ENCODE data around the gene RPS6KA4.

Gene RPS6KA4

DNA sequence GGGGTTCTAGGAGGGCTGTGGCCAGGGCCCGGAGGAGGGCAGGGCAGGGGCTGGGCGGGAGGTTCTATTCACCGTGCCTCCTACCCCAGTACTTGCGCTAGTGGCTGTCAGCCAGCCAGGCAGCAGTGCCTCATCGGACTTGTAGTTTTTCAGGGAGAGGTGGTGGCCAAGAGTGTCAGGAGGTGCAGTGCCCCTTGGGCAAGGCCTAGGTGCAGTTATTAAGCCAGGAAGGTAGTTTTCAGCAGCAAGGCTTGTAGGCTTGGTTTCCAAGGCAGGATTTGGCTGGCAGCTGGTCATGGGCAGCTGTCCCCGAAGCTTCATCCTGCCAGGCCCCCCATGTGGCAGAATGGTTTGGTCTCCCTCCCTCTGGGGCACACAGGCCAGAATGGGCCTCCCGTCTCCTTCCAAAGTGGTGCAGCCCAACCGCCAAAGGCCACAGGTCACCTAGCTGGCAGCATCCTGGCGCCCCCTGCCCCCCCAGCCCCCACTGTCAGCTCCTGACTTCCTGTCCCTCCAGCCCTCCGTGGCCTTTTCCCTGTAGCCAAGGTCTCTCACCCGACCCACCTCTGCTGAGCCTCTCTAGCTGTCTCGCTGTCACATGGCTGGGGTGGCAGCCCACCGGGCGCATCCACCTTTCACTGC is 10.5 kb upstream of the RPS6KA4 start:
- no peak for DNase-seq (ENCODE audit: low read depth)

DNA sequence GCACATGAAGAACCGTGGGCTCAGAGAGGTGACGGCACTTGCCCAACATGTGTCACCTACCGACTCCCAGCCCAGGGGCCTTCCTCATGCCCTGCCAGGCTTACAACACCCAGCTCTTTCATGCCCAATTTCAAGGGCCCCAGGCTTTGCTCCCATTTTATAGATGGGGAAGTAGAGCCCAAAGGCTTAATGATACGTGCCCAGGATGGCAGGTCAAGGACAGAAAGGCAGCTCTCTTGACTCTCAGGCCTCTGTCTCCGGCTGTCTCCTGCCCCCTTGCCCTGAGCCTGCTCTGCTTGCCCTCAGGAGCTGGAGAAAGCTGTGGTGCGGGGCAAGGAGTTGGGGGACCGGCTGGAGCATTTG is 10.0 kb upstream of the RPS6KA4 start:
- no peak for DNase-seq (ENCODE audit: low read depth)

DNA sequence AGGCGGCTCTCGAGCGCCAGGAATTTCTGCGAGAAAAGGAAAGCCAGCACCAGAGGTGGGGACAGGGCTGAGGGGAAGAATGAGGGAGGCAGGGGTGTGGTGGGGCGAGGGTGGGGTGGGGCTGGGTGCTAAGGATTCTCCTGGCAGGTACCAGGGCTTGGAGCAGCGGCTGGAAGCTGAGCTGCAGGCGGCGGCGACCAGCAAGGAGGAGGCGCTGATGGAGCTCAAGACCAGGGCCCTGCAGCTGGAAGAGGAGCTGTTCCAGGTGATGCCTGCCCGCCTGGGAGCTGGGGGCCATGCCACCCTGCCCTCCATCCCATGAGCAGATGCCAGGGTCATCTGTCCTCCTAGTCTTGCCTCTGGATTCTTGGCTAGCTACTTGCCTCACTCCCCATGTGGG is 9.6 kb upstream of the RPS6KA4 start:
- no peak for DNase-seq (ENCODE audit: low read depth)

DNA sequence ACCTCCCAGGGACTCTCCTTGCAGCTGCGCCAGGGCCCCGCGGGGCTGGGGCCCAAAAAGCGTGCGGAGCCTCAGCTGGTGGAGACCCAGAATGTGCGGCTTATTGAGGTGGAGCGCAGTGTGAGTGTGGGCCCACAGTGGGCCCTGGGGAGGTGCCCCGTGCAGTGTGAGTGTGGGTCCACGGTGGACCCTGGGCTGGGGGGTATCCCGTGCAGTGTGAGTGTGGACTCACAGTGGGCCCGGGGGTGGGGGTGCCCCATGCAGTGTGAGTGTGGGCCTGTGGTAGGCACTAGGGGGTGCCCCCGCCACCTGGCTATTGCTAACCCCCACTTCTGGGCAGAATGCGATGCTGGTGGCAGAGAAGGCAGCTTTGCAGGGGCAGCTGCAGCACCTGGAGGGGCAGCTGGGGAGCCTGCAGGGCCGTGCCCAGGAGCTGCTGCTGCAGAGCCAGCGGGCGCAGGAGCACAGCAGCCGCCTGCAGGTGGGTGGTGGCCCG is 7.8 kb upstream of the RPS6KA4 start:
- DNase-seq (ENCODE audit: low read depth): no peak

DNA sequence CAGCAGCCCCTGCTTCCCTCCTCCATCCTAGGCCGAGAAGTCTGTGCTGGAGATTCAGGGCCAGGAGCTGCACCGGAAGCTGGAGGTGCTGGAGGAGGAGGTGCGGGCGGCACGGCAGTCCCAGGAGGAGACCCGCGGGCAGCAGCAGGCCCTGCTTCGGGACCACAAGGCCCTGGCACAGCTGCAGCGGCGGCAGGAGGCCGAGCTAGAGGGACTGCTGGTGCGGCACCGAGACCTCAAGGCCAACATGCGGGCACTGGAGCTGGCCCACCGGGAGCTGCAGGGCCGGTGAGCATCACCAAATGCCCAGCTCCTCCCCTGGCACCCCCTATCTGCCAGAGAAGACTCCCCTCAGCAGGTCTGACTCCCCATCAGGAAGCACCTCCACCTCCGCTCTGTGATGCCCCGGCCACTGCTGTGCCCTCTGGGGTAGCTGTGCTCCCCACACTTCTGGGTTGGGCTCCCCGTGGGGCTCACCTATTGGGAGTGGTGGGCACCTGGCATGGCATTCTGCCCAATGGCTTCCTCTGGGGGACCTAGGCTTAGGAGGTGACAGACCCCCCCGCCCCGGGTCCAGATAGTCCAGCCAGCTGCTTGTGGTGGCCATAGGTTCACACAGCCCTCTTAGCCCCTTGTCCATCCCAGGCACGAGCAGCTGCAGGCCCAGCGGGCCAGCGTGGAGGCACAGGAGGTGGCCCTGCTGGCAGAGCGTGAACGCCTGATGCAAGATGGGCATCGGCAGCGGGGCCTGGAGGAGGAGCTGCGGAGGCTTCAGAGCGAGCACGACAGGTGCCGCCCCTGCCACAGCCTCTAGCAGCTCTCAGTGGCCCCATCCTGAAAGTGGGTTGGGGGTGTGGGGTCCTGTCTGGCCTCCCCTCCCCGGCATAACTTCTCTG is 6.6 kb upstream of the RPS6KA4 start:
- no peak for DNase-seq (ENCODE audit: low read depth)

DNA sequence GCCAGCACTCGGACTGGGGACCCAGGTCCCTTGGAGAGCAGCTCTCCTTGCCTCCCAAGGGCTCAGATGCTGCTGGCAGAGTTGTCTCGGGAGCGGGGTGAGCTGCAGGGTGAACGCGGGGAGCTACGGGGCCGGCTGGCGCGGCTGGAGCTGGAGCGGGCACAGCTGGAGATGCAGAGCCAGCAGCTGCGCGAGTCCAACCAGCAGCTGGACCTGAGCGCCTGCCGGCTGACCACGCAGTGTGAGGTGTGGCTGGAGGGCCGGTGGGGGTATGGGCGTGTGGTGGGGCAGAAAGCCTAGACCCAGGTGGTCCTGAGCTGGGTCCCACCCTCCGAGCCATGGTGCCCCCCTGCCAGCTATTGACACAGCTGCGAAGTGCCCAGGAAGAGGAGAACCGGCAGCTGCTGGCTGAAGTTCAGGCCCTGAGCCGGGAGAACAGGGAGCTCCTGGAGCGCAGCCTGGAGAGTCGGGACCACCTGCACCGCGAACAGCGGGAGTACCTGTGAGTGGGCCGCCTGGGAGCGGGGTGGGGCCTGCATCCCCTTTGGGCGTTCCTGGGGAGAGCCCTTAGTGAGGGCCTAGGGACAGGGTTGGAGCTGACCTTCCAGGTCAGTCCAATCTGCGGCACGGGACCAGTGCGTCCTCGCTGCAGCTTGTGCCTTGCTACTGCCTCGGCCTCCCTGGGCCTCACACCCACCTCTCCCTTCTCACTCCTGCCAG is 5.8 kb upstream of the RPS6KA4 start:
- DNase-seq (ENCODE audit: low read depth): no peak

DNA sequence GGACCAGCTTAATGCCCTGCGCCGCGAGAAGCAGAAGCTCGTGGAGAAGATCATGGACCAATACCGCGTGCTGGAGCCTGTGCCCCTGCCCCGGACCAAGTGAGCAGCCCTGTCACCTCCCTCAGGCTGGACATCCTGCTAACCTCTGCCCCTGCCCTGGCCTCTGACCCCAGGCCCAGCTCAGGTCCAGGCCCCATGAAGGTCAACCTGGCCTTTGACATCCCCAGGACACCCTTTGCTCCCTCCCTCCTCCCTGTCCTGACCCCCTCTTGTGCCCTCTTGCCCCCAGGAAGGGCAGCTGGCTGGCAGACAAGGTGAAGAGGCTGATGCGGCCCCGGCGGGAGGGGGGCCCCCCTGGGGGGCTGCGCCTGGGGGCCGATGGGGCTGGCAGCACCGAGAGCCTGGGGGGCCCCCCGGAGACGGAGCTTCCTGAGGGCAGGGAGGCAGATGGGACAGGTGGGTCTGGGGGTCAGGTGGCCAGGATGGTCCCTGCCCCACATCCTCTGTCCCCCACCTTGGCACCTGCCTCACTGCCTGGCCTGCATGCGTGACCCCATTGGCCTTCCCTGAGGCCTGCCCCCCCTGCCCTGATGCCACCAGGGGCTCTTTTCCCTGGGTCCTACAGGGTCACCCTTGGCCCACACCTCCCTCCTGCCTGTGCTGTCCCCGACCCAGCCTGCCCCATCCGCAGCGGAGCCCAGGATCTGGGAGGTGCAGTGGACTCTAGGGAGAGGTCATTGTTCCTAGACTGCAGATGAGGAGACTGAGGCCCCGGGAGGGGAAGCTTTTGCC is 5.1 kb upstream of the RPS6KA4 start:
- no peak for DNase-seq (ENCODE audit: low read depth)

DNA sequence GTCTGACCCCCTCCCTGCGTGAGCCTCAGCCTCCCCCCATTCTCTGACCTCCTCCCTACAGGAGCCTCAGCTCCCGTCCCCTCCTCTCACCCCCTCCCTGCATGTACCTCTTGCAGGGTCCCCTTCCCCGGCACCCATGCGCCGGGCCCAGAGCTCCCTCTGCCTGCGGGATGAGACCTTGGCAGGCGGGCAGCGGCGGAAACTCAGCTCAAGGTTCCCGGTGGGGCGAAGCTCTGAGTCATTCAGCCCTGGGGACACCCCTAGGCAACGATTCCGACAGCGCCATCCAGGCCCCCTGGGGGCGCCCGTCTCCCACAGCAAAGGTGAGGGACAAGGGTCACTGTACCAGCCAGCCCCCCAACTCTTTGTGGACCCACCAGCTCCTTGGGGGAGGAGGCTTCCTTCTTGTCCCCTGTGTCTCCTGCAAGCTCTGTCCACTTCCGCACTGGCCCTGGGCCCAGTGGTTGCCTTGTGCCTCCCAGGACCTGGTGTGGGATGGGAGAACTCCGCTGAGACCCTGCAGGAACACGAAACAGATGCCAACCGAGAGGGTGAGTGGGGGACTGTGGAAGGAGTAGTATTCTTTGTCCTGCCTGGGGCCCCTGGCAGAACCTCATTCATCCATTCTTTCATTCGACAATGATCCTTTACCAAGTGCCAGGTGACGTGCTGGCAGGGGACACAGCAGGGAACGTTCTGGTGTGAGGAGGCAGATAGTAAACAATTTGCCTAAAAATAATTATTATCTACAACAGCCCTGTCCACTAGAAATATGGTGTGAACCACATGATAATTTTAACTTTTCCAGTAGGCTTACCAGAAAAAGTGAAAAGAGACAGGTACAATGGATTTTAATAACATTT is 3.7 kb upstream of the RPS6KA4 start:
- no peak for DNase-seq (ENCODE audit: low read depth)

DNA sequence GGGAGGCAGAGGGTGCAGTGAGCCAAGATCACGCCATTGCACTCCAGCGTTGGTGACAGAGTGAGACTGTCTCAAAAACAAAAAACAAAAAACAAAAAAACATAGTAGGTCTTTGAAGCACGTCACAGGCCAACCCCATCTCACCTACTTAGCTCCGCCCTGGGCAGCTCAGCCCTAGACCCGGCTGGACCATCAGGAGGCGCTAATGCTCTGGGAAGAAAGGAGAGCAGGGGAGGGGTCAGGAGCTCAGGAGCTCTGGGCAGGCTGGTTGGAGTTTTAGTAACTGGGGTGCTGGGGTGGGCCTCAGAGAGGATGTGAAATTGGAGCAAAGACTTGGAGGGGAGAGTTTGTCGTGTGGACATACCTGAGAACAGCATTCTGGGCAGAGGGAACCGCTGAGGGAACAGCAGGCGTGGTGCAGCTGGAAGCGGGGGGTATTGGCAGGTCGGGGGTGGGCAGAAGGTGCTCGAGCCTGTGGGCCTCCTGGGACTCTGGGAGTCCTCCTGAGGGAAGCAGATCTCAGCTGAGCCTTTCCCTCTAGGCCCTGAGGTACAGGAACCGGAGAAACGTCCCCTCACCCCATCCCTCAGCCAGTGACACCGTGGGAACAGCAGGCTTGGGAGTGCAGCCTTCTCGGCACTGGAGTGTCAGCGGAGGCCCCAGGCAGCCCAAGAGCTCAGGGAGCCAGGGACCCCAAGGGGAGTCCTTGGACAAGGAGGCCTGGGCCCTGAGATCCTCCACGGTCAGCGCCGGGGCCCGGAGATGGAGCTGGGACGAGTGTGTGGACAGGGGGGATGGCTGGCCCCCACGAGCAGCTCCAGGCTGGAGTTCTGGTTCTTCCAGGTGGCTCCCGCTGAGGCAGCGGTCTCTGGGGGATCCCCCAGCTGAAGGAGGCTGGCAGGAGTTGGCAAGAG is 2.2 kb upstream of the RPS6KA4 start:
- no peak for DNase-seq (ENCODE audit: low read depth)

DNA sequence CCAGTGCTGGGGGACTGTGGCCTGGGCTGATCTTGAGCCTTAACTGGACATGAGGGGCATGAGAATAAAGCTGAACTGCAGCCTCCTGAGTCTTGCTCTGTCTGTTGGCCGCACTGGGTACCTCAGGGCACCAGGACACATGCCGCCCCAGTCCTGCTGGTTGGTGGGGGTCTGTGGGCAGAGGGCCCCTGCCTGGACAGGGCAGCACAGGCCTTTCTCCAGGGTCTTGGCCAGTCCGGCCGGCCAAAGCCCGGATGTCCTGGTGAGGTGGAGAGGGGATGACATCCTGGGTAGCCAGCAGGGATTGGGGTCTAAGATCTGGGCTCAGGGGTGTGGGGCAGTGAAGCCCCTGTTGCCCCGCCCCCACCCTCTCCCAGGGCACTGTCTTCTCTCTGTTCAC is 1.5 kb upstream of the RPS6KA4 start:
- DNase-seq (ENCODE audit: low read depth): no peak

DNA sequence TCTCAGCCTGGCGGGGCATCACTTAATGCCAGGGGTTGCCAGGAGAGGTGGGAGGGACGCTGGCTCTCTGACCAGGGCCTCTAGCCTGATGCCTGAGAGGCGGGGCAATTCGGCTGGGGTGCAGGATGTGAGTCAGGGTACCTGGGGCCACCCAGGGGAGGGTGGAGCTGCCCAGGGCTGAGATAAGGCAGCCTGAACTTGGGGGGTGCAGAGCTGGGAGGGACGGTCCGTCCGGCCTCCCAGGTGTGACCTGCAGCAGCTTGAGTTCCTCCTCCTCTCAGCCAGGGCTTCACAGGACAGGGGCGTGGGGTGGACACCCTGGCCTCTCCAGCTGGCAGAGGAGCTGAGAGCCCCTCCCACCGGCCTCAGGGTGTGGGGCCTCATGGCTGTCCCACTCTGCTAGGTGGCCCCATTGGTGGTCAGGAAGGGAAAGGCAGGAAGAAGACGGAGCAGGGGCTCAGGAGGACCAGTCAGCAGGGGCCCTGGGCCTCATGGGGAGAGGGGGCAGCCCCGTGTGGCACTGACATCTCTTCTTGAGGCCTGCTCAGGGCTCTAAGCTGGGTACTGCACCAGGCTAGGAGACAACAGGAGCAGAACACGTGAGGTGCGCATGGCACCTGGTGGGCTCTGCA is 942 bp upstream of the RPS6KA4 start:
- DNase-seq (ENCODE audit: low read depth): peak; percentile 41

DNA sequence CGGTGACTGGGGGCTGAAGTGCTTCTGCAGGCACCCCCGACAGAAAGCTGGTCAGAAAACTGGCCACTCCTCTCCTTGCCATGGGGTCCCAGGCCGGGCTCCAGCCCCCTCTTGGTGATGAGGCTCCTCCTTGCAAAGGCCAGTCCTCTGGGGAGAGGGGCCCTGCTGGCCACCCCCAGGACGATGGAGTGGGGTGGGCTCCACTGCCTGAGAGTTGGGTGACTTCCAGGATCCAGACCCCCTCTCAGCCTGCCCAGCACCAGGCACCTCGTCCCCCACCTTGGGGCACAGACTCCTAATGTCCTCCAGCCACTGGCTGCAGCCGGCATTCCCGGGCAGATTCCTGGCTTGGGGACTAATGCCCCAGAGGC is 441 bp upstream of the RPS6KA4 start:
- DNase-seq (ENCODE audit: low read depth): no peak

DNA sequence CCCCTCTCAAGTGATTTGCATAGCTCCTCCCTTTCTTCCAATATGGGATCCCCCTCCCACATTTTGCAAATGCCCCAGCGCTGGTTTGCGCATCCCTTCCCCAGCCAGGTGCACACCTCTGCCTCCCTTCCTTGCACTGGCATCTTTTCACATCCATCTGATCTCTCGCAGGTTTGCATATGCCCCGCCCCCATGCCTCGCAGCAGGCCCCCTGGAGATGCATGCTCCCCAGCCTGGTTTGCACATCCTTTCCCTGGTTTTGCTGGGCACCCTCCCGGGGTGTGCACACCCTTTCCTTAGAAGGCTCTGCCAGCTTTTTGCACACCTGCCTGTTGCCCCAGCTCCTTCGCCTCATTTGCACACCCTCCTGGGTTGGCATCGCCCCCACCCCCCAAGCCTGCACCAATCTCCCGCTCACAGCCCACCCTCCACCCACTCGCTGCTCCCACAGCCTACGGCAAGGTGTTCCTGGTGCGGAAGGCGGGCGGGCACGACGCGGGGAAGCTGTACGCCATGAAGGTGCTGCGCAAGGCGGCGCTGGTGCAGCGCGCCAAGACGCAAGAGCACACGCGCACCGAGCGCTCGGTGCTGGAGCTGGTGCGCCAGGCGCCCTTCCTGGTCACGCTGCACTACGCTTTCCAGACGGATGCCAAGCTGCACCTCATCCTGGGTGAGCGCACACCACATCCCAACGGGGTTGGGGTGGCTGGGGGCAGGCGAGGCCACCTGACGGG is 917 bp downstream of the RPS6KA4 start:
- DNase-seq (ENCODE audit: low read depth): no peak

DNA sequence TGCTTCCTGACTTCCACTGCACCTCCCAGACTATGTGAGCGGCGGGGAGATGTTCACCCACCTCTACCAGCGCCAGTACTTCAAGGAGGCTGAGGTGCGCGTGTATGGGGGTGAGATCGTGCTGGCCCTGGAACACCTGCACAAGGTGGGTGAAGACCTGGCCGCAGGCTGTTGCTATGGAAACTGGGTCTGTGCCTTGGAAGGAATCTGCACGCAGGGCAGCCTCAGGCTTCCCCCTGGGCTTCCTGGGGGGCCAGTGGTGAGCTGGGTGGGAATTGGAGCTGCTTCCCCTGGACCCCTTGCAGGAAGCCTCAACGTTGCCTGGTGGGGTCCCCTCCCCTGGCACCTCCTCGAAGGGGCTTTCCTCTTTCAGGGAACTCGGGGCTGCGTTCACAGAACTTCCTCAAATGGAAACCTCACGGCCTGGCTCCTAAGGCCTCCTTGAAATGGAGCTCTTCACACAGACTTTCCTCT is 1.5 kb downstream of the RPS6KA4 start:
- DNase-seq (ENCODE audit: low read depth): no peak

DNA sequence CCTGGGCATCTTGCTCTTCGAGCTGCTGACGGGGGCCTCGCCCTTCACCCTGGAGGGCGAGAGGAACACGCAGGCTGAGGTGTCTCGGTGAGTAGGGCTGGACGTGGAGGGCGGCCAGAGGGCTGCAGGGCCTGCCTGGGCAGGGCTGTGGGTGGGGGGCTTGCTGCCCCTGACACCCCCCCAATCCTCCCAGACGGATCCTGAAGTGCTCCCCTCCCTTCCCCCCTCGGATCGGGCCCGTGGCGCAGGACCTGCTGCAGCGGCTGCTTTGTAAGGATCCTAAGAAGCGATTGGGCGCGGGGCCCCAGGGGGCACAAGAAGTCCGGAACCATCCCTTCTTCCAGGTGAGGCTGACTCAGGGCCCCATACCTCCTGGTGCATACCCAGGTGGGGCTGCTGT is 2.7 kb downstream of the RPS6KA4 start:
- no peak for DNase-seq (ENCODE audit: low read depth)

DNA sequence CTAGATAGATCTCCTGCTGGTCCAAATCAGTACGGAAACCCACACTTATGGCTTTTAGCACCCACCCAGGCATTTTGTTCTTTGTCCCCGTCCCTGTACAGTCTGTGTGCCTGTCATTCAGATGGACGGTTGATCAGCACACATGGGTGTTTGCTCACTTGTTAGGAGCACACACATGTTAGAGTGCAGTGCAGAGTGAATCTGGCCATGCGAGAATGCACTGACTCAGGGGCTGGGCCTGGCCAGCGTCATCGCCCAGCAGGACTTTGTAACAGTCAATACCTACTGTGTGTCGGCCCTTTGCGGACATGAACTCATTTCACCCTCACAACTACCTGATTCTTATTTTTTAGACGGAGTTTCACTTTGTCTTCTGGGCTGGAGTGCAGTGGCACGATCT is 3.4 kb downstream of the RPS6KA4 start:
- no peak for DNase-seq (ENCODE audit: low read depth)

DNA sequence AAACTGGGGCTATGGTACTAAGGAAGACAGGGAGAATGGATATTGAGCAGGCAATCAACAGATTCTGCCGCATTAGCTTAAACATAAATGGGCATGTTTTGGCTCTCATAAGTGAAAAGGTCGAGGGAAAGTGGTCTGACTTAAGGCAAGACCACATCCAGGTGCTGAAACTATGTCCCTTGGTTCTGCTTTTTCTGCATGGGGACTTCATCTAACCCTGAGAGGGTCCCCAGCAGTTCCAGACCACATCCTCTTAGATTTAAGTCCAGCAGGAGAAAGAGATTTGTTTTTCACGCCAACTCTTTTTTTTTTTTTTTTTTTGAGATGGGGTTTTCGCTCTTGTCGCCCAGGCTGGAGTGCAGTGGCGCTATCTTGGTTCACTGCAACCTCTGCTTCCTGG is 5.5 kb downstream of the RPS6KA4 start:
- no peak for DNase-seq (ENCODE audit: low read depth)

DNA sequence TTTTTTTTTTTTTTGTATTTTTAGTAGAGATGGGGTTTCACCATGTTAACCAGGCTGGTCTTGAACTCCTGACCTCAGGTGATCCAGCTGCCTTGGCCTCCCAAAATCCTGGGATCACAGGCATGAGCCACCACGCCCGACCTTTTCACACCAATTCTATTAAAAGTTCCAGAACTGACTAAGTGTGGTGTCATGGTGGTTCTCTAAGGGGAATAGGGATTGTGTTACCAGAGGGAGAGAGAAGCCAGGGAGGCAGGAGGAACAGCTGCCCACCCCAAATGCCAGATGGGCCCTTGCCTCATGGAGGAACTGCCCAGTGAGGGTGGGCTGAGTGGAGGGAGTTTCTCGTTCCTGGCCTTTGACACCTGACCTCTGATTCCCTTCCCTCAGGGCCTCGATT is 5.9 kb downstream of the RPS6KA4 start:
- no peak for DNase-seq (ENCODE audit: low read depth)

DNA sequence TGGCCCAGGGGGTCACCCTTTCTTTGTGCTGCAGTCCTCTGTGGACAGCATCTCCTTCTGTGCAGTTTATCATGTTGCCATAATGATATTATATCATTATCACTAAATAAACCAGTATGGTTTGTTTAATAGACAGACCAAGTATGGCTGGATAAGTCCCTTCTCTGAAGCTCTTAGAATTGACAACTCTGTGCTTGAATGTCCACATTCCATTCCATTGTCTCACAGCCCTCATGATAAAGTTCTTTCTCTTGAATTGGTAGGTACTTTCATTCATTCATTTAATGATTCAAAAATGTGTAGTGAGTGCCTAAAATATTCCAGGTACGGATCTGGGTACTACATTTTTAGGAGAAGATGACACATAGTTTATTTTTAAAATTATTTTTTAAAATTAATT is 7.8 kb downstream of the RPS6KA4 start:
- no peak for DNase-seq (ENCODE audit: low read depth)
